ENCODE results near the gene EEIG2.
A peak's percentile ranks its signal among the peaks of the same experiment; 100 is the strongest.

EEIG2 gene

GRCh38 chr1:108551137-108551862, 8.6 kb upstream of the EEIG2 start:
- DNase-seq, result no peak

- DNase-seq, result no peak
Observed at GRCh38 chr1:108553905-108554304, 6.0 kb upstream of the EEIG2 start.

GRCh38 chr1:108554682-108555427, 5.0 kb upstream of the EEIG2 start:
- DNase-seq, result no peak

GRCh38 chr1:108556066-108556465, 3.8 kb upstream of the EEIG2 start:
- no peak for DNase-seq

- no peak for DNase-seq
Observed at GRCh38 chr1:108556499-108556898, 3.4 kb upstream of the EEIG2 start.

GRCh38 chr1:108557296-108557695, 2.6 kb upstream of the EEIG2 start:
- no peak for DNase-seq

- no peak for DNase-seq
Observed at GRCh38 chr1:108560189-108560873, 431 bp downstream of the EEIG2 start.

- peak; percentile 48 for DNase-seq
Observed at GRCh38 chr1:108560874-108561459, 1.1 kb downstream of the EEIG2 start.

GRCh38 chr1:108561689-108562326, 1.9 kb downstream of the EEIG2 start:
- DNase-seq, result peak; percentile 59

GRCh38 chr1:108563808-108564207, 3.9 kb downstream of the EEIG2 start:
- no peak for DNase-seq

- no peak for DNase-seq
Observed at GRCh38 chr1:108565081-108565480, 5.2 kb downstream of the EEIG2 start.

GRCh38 chr1:108565512-108565911, 5.6 kb downstream of the EEIG2 start:
- DNase-seq, result no peak

GRCh38 chr1:108568589-108568988, 8.7 kb downstream of the EEIG2 start:
- no peak for DNase-seq

GRCh38 chr1:108569097-108569728, 9.3 kb downstream of the EEIG2 start:
- DNase-seq, result no peak

- DNase-seq, result peak; percentile 39
Observed at GRCh38 chr1:108570128-108570527, 10.2 kb downstream of the EEIG2 start.

GRCh38 chr1:108570998-108571401, 11.1 kb downstream of the EEIG2 start:
- DNase-seq, result no peak

- DNase-seq, result no peak
Observed at GRCh38 chr1:108572182-108572581, 12.3 kb downstream of the EEIG2 start.

- DNase-seq, result no peak
Observed at GRCh38 chr1:108573183-108573582, 13.3 kb downstream of the EEIG2 start.

- no peak for DNase-seq
Observed at GRCh38 chr1:108574008-108574407, 14.1 kb downstream of the EEIG2 start.

- DNase-seq, result no peak
Observed at GRCh38 chr1:108575375-108575774, 15.5 kb downstream of the EEIG2 start.

- DNase-seq, result no peak
Observed at GRCh38 chr1:108583757-108584427, 24.0 kb downstream of the EEIG2 start.

- DNase-seq, result no peak
Observed at GRCh38 chr1:108584428-108584856, 24.5 kb downstream of the EEIG2 start.

Measured in GF-D8 (cell line).